ENCODE data around the gene MAPK1.
"Not testable (repeated sequence)": the region's sequence is repeated elsewhere in the genome, so short reads cannot be mapped to it uniquely, and the experiment has no call there.

Gene MAPK1

GRCh38 chr22:21889251-21889990 is 22.0 kb upstream of the MAPK1 start:
- no peak overlapping the region for H3K27ac ChIP-seq
- TF ChIP-seq ZFX (IDR thresholded peaks at IDR 0.05), result no peak
- TF ChIP-seq, protein P1, sequence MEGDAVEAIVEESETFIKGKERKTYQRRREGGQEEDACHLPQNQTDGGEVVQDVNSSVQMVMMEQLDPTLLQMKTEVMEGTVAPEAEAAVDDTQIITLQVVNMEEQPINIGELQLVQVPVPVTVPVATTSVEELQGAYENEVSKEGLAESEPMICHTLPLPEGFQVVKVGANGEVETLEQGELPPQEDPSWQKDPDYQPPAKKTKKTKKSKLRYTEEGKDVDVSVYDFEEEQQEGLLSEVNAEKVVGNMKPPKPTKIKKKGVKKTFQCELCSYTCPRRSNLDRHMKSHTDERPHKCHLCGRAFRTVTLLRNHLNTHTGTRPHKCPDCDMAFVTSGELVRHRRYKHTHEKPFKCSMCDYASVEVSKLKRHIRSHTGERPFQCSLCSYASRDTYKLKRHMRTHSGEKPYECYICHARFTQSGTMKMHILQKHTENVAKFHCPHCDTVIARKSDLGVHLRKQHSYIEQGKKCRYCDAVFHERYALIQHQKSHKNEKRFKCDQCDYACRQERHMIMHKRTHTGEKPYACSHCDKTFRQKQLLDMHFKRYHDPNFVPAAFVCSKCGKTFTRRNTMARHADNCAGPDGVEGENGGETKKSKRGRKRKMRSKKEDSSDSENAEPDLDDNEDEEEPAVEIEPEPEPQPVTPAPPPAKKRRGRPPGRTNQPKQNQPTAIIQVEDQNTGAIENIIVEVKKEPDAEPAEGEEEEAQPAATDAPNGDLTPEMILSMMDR (conservative IDR thresholded peaks at IDR 0.05), result no peak

DNA sequence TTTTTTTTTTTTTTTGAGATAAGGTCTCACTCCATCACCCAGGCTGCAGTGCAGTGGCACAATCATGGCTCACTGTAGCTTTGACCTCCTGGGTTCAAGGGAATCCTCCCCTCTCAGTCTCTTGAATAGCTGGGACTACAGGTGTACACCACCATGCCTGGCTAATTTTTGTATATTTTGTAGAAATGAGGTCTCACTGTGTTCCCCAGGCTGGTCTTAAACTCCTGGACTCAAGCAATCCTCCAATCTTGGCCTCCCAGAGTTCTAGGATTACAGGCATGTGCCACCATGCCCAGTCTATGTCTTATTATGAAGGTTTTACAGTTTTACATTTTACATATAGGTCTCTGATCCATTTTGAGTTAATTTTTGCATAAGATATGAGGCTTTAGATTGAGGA is 20.4 kb upstream of the MAPK1 start:
- H3K27ac ChIP-seq, result no peak overlapping the region
- no peak for TF ChIP-seq ZFX (IDR thresholded peaks at IDR 0.05)
- TF ChIP-seq, protein P1 (conservative IDR thresholded peaks at IDR 0.05), result no peak

GRCh38 chr22:21883930-21884329 is 16.5 kb upstream of the MAPK1 start:
- H3K27ac ChIP-seq, result not testable (repeated sequence)

- not testable (repeated sequence) for H3K27ac ChIP-seq
Measured at GRCh38 chr22:21882754-21883333, 15.4 kb upstream of the MAPK1 start.

- H3K27ac ChIP-seq, result no peak overlapping the region
- TF ChIP-seq ZFX (IDR thresholded peaks at IDR 0.05), result no peak
Measured at GRCh38 chr22:21881841-21882753, 14.7 kb upstream of the MAPK1 start.

DNA sequence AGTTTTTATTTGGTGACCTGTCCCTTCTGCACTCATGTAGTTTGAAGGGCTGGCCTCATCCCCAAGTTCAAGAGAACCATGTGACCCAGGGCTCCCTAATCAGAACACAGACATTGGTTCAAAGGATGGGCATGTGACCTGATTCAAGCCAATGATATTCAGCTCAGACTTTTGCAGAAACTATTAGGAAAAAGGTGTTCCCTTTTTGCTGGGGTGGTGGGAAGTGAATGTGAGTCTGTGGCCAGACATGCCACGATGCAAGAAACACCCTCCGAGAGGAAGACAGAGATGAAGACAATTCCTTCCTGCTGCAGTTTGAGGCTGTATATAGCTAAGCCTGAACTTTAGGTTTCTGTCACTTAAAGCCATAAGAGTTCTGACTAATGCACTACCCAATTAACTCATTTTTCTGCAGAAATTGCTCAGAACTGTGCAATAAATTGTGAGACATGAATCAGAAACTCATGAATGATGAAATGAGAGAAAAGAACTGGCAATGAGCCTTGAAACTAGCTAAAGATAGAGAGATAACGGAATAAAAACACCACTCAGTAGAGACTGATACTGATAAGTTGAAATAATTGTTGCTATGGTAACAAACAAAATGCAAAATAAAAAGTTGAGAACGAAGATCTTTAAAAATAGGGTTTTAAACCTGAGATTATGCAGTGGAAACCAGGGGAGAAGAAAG is 9.2 kb upstream of the MAPK1 start:
- H3K27ac ChIP-seq, result no peak overlapping the region
- no peak for TF ChIP-seq ZFX (IDR thresholded peaks at IDR 0.05)
- TF ChIP-seq, protein P1 (conservative IDR thresholded peaks at IDR 0.05), result no peak

DNA sequence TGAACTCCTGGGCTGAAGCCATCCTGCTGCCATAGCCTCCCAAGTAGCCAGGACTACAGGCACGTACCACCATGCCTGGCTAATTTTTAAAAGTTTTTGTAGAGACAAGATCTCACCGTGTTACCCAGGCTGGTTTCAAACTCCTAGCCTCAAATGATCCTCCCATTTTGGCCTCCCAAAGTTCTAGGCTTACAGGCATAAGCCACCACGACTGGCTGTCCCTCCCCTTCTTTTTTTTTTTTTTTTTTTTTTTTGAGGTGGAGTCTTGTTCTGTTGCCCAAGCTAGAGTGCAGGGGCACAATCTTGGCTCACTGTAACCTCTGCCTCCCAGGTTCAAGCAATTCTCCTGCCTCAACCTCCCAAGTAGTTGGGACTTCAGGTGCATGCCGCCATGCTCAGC is 7.5 kb upstream of the MAPK1 start:
- not testable (repeated sequence) for H3K27ac ChIP-seq

DNA sequence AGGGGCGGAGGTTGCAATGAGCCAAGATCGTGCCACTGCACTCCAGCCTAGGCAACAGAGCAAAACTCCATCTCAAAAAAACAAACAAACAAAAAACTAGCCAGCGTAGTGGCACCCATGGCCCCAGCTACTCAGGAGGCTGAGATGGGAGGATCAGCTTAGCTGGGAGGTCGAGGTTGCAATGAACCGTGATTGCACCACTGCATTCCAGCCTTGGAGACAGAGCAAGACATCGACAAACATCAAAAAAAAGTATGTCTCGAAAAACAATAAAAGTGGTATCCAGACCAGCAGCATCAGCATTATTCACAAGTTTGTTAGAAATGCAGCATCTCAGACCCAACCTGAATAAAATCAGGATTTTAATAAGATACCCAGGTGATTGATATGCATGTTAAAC is 6.2 kb upstream of the MAPK1 start:
- H3K27ac ChIP-seq, result no peak overlapping the region
- TF ChIP-seq, protein P1 (conservative IDR thresholded peaks at IDR 0.05), result no peak
- no peak for TF ChIP-seq ZFX (IDR thresholded peaks at IDR 0.05)

DNA sequence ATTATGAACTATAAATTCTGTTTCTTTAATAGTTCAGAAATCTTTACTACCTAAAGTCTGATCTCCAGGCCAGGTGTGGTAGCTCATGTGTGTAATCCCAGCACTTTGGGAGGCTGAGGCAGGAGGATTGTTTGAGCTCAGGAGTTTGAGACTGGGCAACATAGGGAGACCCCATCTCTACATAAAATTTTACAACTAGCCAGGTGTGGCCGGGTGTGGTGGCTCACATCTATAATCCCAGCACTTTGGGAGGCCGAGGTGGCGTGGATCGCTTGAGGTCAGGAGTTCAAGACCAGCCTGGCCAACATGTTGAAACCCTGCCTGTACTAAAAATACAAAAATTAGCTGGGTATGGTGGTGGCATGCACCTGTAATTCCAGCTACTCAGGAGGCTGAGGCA is 5.3 kb upstream of the MAPK1 start:
- H3K27ac ChIP-seq, result not testable (repeated sequence)
